ENCODE data around the gene ASIC1. TPM values are rescaled to one million over a fixed set of nuclear protein-coding genes. Genes with fewer than 3 reads are reported as not detected.
A peak's percentile ranks its signal among the peaks of the same experiment; 100 is the strongest.

Gene ASIC1
- polyA plus RNA-seq, 3 donors, result not detected

GRCh38 chr12:50021031-50021430 is 36.4 kb upstream of the ASIC1 start:
- Histone ChIP-seq H3K9ac (ENCODE audit: insufficient read depth, low read length, poor library complexity, severe bottlenecking) (no peak overlapping the region), H3K4me3 (replicated peaks in 1 of 3; ENCODE audit: low read depth in 2 of 3, low read length in 3 of 3) (no peak overlapping the region), H4K20me1 (ENCODE audit: insufficient read depth, low read length) (no peaks in the 10 kb centered on the region), H3K27me3 (ENCODE audit: control insufficient read depth in 2 of 2, insufficient read depth in 2 of 2, low read length in 2 of 2) (no peaks in the 10 kb centered on the region), H3K36me3 (replicated peaks in 1 of 2; ENCODE audit: control insufficient read depth in 1 of 2, insufficient read depth in 2 of 2, low read length in 2 of 2) (peaks cover 0 to 2% of the 10 kb centered on the region in 2 donors), H3K79me2 (ENCODE audit: insufficient read depth, low read length) (peaks cover 94% of the 10 kb centered on the region), H3K9me3 (replicated peaks in 1 of 2; ENCODE audit: control insufficient read depth in 1 of 2, insufficient read depth in 1 of 2, low read length in 2 of 2) (no peaks in the 10 kb centered on the region), H3K27ac (ENCODE audit: low read depth in 1 of 2, low read length in 2 of 2) (peak overlapping the region in 1 of 2 donors; percentile 10), H2AFZ (ENCODE audit: insufficient read depth, low read depth, low read length, poor library complexity, severe bottlenecking) (no peak overlapping the region), H3K4me1 (ENCODE audit: control insufficient read depth in 1 of 2, insufficient read depth in 2 of 2, low read length in 2 of 2) (peaks cover 31 to 38% of the 10 kb centered on the region in 2 donors), H3K4me2 (replicated peaks; ENCODE audit: extremely low read depth, low read length, poor library complexity, severe bottlenecking) (no peak overlapping the region)
- peak overlapping the region in 1 of 7 donors; percentile 8 for H3K27ac Mint-ChIP-seq
- WGBS (ENCODE audit: insufficient coverage), result no CpG with 5 or more reads among the region's 4 CpGs
- no peak overlapping the region for H3K4me3 Mint-ChIP-seq
- H3K9me3 Mint-ChIP-seq, result no peaks in the 10 kb centered on the region
- peaks cover 0 to under 1% of the 10 kb centered on the region in 2 donors for H3K36me3 Mint-ChIP-seq
- no peak for DNase-seq
- intact Hi-C loops (cut with micrococcal nuclease), result no loop called here
- H3K4me1 Mint-ChIP-seq, result peaks cover 52% of the 10 kb centered on the region
- H3K27me3 Mint-ChIP-seq (ENCODE audit: low read depth in 3 of 3), result no peaks in the 10 kb centered on the region
- TF ChIP-seq CTCF (IDR thresholded peaks at IDR 0.05), result no peak

DNA sequence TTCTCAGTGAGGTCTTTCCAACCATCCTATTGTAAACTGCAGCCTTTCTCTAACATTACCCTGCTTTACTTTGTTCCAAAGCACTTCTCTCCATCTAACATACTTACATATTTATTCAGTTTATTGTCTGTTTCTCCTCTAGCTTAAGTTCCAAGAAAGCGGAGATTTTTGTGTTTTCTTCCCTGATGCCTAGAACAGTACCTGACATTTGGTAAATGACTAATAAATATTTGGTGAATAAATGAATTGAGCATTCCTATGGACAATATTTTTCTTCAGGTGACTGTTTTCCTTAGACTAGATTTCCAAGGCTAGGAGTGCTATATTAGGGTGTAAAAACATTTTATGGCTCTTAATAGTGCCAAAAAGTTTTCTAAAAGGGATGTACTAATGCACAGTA is 34.5 kb upstream of the ASIC1 start:
- Mint-ChIP-seq H3K9me3 (no peaks in the 10 kb centered on the region), H3K4me1 (peaks cover 39% of the 10 kb centered on the region), H3K27me3 (ENCODE audit: low read depth in 3 of 3) (no peaks in the 10 kb centered on the region), H3K27ac (no peak overlapping the region), H3K36me3 (peaks cover 9 to 11% of the 10 kb centered on the region in 2 donors), H3K4me3 (no peak overlapping the region)
- Histone ChIP-seq H3K27me3 (ENCODE audit: control insufficient read depth in 2 of 2, insufficient read depth in 2 of 2, low read length in 2 of 2) (no peaks in the 10 kb centered on the region), H3K4me1 (ENCODE audit: control insufficient read depth in 1 of 2, insufficient read depth in 2 of 2, low read length in 2 of 2) (peaks cover 19 to 23% of the 10 kb centered on the region in 2 donors), H4K20me1 (ENCODE audit: insufficient read depth, low read length) (no peaks in the 10 kb centered on the region), H3K9me3 (replicated peaks in 1 of 2; ENCODE audit: control insufficient read depth in 1 of 2, insufficient read depth in 1 of 2, low read length in 2 of 2) (no peaks in the 10 kb centered on the region), H3K4me3 (replicated peaks in 1 of 3; ENCODE audit: low read depth in 2 of 3, low read length in 3 of 3) (no peak overlapping the region), H2AFZ (ENCODE audit: insufficient read depth, low read depth, low read length, poor library complexity, severe bottlenecking) (no peak overlapping the region), H3K36me3 (replicated peaks in 1 of 2; ENCODE audit: control insufficient read depth in 1 of 2, insufficient read depth in 2 of 2, low read length in 2 of 2) (peaks cover 2 to 10% of the 10 kb centered on the region in 2 donors), H3K27ac (ENCODE audit: low read depth in 1 of 2, low read length in 2 of 2) (no peak overlapping the region), H3K79me2 (ENCODE audit: insufficient read depth, low read length) (peaks cover 75% of the 10 kb centered on the region), H3K9ac (ENCODE audit: insufficient read depth, low read length, poor library complexity, severe bottlenecking) (no peak overlapping the region), H3K4me2 (replicated peaks; ENCODE audit: extremely low read depth, low read length, poor library complexity, severe bottlenecking) (no peak overlapping the region)
- TF ChIP-seq CTCF (IDR thresholded peaks at IDR 0.05), result no peak
- WGBS (ENCODE audit: insufficient coverage), result no CpG with 5 or more reads among the region's 1 CpG
- DNase-seq, result no peak
- intact Hi-C loops (cut with micrococcal nuclease), result no loop called here

All from CD14-positive monocyte (primary cell).